Globus pallidus (tissue), 1 donor: ENCODE measurements around the gene AGBL4.
"Not testable (repeated sequence)": the region's sequence is repeated elsewhere in the genome, so short reads cannot be mapped to it uniquely, and the experiment has no call there.

ENCODE experiments used
- DNase-seq: peaks from one replicate; pipeline ENCODE4 v3.0.0-alpha.2; 2015; ENCODE audit warnings: low spot score

AGBL4 gene

GRCh38 chr1:50023292-50024159 lies at the start of gene AGBL4:
Gene AGBL4, minus strand, starts transcription at chr1:50023954.
- DNase-seq, result peak; percentile 32

- no peak for DNase-seq
Measured at GRCh38 chr1:50066806-50067205, 43.1 kb upstream of the AGBL4 start.

- DNase-seq, result no peak
Measured at GRCh38 chr1:50060279-50060678, 36.5 kb upstream of the AGBL4 start.

- DNase-seq, result no peak
Measured at GRCh38 chr1:50048791-50049190, 25.0 kb upstream of the AGBL4 start.

DNA sequence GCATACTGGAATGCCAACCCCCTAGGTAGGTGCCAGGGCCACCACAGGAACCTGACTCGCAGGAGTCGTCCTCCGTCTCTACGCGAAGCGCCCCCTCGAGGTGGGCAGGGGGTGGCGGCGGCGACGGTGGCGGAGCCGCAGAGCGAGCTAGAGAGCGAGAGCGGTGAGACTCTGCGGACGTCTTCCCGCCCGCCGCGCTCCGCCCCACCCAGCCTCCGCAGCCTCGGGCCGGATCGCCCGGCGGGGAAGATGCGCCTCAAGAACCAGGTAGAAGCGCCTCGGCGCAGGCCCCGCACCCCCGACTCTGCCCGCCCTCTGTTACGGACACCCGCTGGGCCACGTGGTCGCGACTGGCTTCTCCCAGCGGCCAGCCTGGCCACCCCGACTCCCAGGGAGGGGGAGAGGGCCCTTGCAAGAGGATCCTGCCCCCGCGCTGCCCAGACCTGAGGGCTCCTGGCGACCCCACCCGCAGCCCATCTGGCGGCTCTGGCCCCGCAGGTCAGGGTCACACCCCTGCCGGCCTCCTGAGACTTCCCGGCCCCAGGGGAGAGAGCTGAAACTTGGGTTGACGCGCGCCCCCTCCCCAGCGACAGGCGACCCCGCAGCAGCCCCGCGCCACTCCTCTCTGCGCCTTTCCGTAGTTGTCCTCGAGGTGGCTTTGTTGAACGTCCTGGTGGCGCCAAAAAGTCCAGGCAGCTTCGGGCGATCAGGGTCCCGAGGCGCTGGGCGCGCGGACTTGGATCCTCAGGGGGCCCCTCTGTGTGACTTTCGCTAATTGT lies 24.4 kb upstream of the AGBL4 start:
- DNase-seq, result no peak

- no peak for DNase-seq
Measured at GRCh38 chr1:50038237-50038809, 14.6 kb upstream of the AGBL4 start.

- no peak for DNase-seq
Measured at GRCh38 chr1:50027794-50028193, 4.0 kb upstream of the AGBL4 start.

GRCh38 chr1:49995734-49996133 lies 28.0 kb downstream of the AGBL4 start:
- no peak for DNase-seq

DNA sequence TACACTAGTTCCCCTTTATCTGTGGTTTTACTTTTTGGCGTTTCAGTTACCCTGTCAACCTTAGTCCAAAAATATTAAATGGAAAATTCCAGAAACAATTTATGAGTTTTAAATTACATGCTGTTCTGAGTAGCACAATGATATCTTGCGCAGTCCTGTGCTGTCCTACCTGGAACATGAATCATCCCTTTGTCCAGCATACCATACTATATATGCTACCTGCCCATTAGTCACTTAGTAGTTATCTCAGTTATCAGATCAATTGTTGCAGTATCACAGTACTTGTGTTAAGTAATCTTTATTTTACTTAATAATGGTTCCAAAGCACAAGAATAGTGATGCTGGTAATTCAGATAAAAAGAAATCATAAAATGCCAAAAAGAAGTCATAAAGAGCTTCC lies 52.7 kb downstream of the AGBL4 start:
- no peak for DNase-seq

DNA sequence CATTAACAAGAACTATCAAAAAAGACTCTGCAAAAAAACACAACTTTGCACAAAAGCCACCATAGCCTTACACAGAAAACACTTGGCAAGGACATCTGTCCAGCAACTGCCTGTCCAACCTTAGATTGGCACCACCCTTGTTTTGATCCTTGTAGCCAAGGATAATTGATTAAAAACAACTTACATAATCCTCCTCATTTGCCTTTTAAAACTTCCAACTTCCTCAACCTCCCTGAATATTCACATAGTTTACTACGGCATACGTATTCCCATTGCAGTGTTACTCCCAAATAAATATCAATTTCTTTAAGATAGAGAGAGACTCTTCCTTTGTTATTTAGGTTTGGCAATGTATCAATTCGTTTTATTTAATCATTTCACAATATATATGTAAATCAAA lies 72.4 kb downstream of the AGBL4 start:
- no peak for DNase-seq

DNA sequence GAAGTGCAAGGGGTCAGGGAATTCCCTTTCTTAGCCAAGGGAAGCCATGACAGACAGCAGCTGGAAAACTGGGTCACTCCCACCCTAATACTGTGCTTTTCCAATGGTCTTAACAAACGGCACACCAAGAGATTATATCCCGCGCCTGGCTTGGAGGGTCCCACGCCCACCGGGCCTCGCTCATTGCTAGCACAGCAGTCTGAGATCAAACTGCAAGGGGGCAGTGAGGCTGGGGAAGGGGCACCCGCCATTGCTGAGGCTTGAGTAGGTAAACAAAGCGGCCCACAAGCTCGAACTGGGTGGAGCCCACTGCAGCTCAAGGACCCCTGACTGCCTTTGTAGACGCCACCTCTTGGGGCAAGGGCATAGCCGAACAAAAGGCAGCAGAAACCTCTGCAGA lies 108.5 kb downstream of the AGBL4 start:
- DNase-seq, result not testable (repeated sequence)

GRCh38 chr1:49906365-49906764 lies 117.4 kb downstream of the AGBL4 start:
- DNase-seq, result no peak

- DNase-seq, result no peak
Measured at GRCh38 chr1:49864581-49864980, 159.2 kb downstream of the AGBL4 start.

DNA sequence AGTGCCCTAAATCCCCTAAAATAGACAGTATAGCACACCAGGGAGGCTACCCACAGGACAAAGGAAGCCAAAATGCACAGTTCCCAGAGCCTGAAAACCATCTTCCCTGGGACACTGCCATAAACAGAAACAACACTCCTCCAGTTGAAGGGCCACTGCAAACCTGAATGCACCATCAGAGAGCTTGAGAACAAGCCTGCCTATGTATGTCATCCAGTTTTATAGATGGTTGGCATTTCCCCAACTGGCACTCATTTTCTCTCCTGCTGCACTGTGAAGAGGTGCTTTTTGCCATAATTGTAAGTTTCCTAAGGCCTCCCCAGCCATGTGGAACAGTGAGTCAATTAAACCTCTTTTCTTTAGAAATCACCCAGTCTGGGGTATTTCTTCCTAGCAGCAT lies 169.0 kb downstream of the AGBL4 start:
- DNase-seq, result no peak

GRCh38 chr1:49842596-49842995 lies 181.2 kb downstream of the AGBL4 start:
- DNase-seq, result no peak

DNA sequence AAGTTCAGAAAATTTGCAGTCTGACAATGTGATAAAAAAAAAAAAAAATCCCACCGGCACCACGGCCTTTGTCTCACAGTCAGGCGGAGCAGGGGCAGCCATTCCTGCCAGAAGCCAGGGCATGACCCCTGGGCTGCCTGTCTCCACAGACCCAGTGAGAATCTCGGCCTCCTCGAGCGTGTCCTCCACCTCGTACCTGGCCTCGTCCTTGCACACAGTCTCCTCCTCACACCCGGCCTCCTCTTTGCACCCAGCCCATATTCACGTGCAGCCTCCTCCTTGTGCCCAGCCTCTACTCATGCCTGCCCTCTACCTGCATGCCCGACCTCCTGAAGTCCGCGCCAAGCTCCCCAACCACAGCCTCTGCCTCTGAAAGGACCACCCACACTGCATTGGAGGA lies 182.0 kb downstream of the AGBL4 start:
- DNase-seq, result no peak

- DNase-seq, result no peak
Measured at GRCh38 chr1:49824261-49824660, 199.5 kb downstream of the AGBL4 start.

DNA sequence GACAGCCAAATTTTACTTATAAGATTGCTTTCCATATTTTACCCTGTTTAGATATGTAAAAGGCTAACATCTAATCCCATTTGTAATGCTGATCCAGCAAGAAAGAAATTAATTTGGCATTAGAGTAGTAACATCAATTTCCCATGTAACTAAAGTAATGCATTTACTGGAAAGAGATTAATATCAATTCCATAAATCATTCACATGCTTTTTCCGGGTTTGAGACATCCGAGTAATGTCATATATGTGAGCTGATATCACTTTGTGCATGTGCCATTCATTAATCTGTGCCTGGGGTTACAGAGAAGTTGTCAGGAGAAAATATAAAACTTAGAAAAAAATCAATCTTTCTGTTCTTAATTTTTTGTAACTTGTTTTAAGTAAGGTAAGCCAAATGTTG lies 206.1 kb downstream of the AGBL4 start:
- DNase-seq, result no peak

DNA sequence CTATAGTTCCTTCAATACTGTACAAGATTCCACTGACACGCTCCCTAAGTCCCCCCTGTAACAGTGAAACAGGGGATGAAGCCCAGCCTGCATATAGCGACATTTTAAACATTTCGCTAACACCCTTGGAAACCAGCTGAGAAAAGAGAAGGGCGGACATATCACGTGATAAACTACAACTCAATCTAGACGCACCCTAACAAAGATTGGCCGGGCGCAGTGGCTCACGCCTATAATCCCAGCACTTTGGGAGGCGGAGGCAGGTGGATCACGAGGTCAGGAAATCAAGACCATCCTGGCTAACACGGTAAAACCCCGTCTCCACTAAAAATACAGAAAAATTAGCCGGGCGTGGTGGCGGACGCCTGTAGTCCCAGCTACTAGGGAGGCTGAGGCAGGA lies 236.7 kb downstream of the AGBL4 start:
- DNase-seq, result not testable (repeated sequence)

DNA sequence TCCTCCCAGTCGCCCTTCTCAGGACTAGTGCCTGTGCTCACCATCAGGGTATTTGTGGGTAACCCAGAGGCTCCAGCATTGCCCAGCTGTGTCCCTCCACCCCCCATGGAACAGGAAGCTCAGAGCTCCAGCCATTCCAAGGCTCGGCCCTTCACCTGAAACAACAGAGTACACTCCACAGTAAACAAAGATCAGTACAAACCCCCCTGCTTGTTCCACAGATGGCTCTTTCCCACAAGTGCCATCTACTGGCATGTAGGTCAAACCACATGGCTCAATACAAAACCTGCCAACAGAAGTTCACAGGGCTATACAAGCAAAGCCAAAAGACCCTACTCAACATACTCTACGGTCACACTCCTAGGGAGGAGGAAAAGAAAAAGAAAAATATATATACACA lies 258.7 kb downstream of the AGBL4 start:
- no peak for DNase-seq

DNA sequence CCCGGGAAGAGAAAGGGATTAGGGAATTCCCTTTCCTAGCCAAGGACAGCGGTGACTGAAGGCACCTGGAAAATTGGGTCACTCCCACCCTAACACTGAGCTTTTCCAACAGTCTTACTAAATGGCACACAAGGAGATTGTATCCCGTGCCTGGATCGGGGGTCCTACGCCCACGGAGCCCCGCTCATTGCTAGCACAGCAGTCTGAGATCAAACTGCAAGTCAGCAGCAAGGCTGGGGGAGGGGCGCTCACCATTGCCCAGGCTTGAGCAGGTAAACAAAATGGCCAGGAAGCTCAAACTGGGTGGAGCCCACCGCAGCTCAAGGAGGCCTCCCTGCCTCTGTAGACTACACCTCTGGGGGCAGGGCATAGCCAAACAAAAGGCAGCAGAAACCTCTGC lies 285.6 kb downstream of the AGBL4 start:
- not testable (repeated sequence) for DNase-seq

GRCh38 chr1:49728377-49728776 lies 295.4 kb downstream of the AGBL4 start:
- DNase-seq, result no peak

GRCh38 chr1:49723662-49724061 lies 300.1 kb downstream of the AGBL4 start:
- no peak for DNase-seq
